Duodenal mucosa (tissue), 2 donors: ENCODE results near the gene PLXNB3.

Experiments
- H3K27ac ChIP-seq: one replicate; pipeline ENCODE4 v1.7.0; 2013; ENCODE audit warnings: low read depth, low read length
- H3K27me3 ChIP-seq, 2 donors: one replicate each; pipeline ENCODE4 v1.7.0; 2013; ENCODE audit warnings: low read length in 2 of 2, control low read depth in 1 of 2; ENCODE audit not compliant: insufficient read depth in 2 of 2, control insufficient read depth in 1 of 2
- H3K36me3 ChIP-seq, 2 donors: one replicate each; pipeline ENCODE4 v1.7.0; 2013; ENCODE audit warnings: low read length in 2 of 2, control low read depth in 1 of 2; ENCODE audit not compliant: insufficient read depth in 2 of 2, control insufficient read depth in 1 of 2
- H3K4me1 ChIP-seq, 2 donors: one replicate each; pipeline ENCODE4 v1.7.0; 2013; ENCODE audit warnings: low read length in 2 of 2, control low read depth in 1 of 2; ENCODE audit not compliant: insufficient read depth in 2 of 2, control insufficient read depth in 1 of 2
- H3K4me3 ChIP-seq, 2 donors: one replicate each; pipeline ENCODE4 v1.7.0; 2013; ENCODE audit warnings: low read length in 2 of 2, low read depth in 1 of 2
- H3K9ac ChIP-seq, 2 donors: one replicate each; pipeline ENCODE4 v1.7.0; 2013; ENCODE audit warnings: low read length in 2 of 2, low read depth in 1 of 2
- H3K9me3 ChIP-seq, 2 donors: one replicate each; pipeline ENCODE4 v1.7.0; 2013; ENCODE audit warnings: low read length in 2 of 2, control low read depth in 1 of 2; ENCODE audit not compliant: control insufficient read depth in 1 of 2

The PLXNB3 gene

GRCh38 chrX:153803211-153804099 lies 39.4 kb downstream of the PLXNB3 start:
- no peak overlapping the region for H3K9ac ChIP-seq
- H3K9me3 ChIP-seq, result no peaks in the 10 kb centered on the region
- H3K36me3 ChIP-seq, result peaks cover 0 to 7% of the 10 kb centered on the region in 2 donors
- no peak overlapping the region for H3K4me3 ChIP-seq
- no peaks in the 10 kb centered on the region for H3K4me1 ChIP-seq
- H3K27ac ChIP-seq, result no peak overlapping the region
- H3K27me3 ChIP-seq, result no peaks in the 10 kb centered on the region

GRCh38 chrX:153804100-153804595 lies 40.1 kb downstream of the PLXNB3 start:
- Histone ChIP-seq H3K36me3 (peaks cover 0 to 3% of the 10 kb centered on the region in 2 donors), H3K4me3 (no peak overlapping the region), H3K27me3 (no peaks in the 10 kb centered on the region), H3K4me1 (no peaks in the 10 kb centered on the region), H3K27ac (no peak overlapping the region), H3K9me3 (no peaks in the 10 kb centered on the region), H3K9ac (no peak overlapping the region)

GRCh38 chrX:153804621-153805020 lies 40.6 kb downstream of the PLXNB3 start:
- Histone ChIP-seq H3K36me3 (no peaks in the 10 kb centered on the region), H3K4me1 (no peaks in the 10 kb centered on the region), H3K27ac (no peak overlapping the region), H3K9ac (no peak overlapping the region), H3K27me3 (no peaks in the 10 kb centered on the region), H3K9me3 (no peaks in the 10 kb centered on the region), H3K4me3 (no peak overlapping the region)

- Histone ChIP-seq H3K9ac (no peak overlapping the region), H3K9me3 (no peaks in the 10 kb centered on the region), H3K27ac (no peak overlapping the region), H3K36me3 (no peaks in the 10 kb centered on the region), H3K27me3 (no peaks in the 10 kb centered on the region), H3K4me3 (no peak overlapping the region), H3K4me1 (no peaks in the 10 kb centered on the region)
These were observed 41.4 kb downstream of the PLXNB3 start for GRCh38 chrX:153805436-153805835.

- Histone ChIP-seq H3K4me3 (no peak overlapping the region), H3K9me3 (no peaks in the 10 kb centered on the region), H3K27ac (no peak overlapping the region), H3K4me1 (no peaks in the 10 kb centered on the region), H3K36me3 (no peaks in the 10 kb centered on the region), H3K9ac (no peak overlapping the region), H3K27me3 (no peaks in the 10 kb centered on the region)
These were observed 43.0 kb downstream of the PLXNB3 start for GRCh38 chrX:153806999-153807575.

GRCh38 chrX:153807976-153808375 lies 43.9 kb downstream of the PLXNB3 start:
- H3K9me3 ChIP-seq, result no peaks in the 10 kb centered on the region
- H3K4me3 ChIP-seq, result no peak overlapping the region
- H3K27me3 ChIP-seq, result no peaks in the 10 kb centered on the region
- no peak overlapping the region for H3K27ac ChIP-seq
- H3K9ac ChIP-seq, result no peak overlapping the region
- no peaks in the 10 kb centered on the region for H3K4me1 ChIP-seq
- H3K36me3 ChIP-seq, result no peaks in the 10 kb centered on the region

GRCh38 chrX:153812220-153812619 lies 48.2 kb downstream of the PLXNB3 start:
- Histone ChIP-seq H3K27me3 (no peaks in the 10 kb centered on the region), H3K4me3 (no peak overlapping the region), H3K9me3 (no peaks in the 10 kb centered on the region), H3K27ac (no peak overlapping the region), H3K36me3 (no peaks in the 10 kb centered on the region), H3K4me1 (peaks cover 0 to 3% of the 10 kb centered on the region in 2 donors), H3K9ac (no peak overlapping the region)

- H3K27me3 ChIP-seq, result no peaks in the 10 kb centered on the region
- no peaks in the 10 kb centered on the region for H3K36me3 ChIP-seq
- H3K9ac ChIP-seq, result no peak overlapping the region
- peaks cover 0 to 3% of the 10 kb centered on the region in 2 donors for H3K4me1 ChIP-seq
- no peak overlapping the region for H3K4me3 ChIP-seq
- no peaks in the 10 kb centered on the region for H3K9me3 ChIP-seq
- no peak overlapping the region for H3K27ac ChIP-seq
These were observed 49.1 kb downstream of the PLXNB3 start for GRCh38 chrX:153813161-153813560.

- no peaks in the 10 kb centered on the region for H3K27me3 ChIP-seq
- H3K4me3 ChIP-seq, result no peak overlapping the region
- H3K9ac ChIP-seq, result no peak overlapping the region
- H3K9me3 ChIP-seq, result no peaks in the 10 kb centered on the region
- H3K36me3 ChIP-seq, result no peaks in the 10 kb centered on the region
- H3K27ac ChIP-seq, result no peak overlapping the region
- peaks cover 0 to 7% of the 10 kb centered on the region in 2 donors for H3K4me1 ChIP-seq
These were observed 50.7 kb downstream of the PLXNB3 start for GRCh38 chrX:153814591-153815315.
